GM12892 (cell line): Measurements from ENCODE around the gene LARGE1.

Experiments
- POLR2A ChIP-seq: IDR thresholded peaks from 2 replicates; pipeline ENCODE4 v1.6.1; 2011; ENCODE audit warnings: low read depth, low read length, control low read depth
- POLR2AphosphoS5 ChIP-seq: IDR thresholded peaks from 2 replicates; pipeline ENCODE4 v1.6.1; 2011; ENCODE audit warnings: low read depth, low read length, control low read depth
- TAF1 ChIP-seq: IDR thresholded peaks from 2 replicates; pipeline ENCODE4 v1.6.1; 2011; ENCODE audit warnings: low read depth, mild to moderate bottlenecking, control low read depth, low read length, borderline replicate concordance

DNA sequence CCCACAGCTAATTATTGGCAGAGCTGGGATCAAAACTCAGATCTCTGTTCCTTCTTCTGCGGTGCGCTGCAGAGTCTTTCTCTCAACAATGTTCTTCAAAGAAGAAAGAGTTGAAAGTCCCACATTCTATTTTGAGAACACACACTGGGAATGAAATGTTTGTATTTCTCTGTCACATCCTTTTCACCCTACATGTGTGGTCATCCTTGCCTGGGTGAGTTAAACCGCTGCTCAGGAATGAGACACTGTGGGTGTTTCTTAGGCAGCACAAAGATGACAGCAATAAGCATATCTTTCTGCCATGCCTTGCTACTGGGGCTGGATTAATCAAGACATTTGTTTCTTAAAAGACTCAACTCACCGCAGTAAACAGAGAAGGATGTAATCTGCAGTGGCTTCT is 222.6 kb downstream of the LARGE1 start:
- TF ChIP-seq TAF1 = no peak
- TF ChIP-seq POLR2A = no peak
- TF ChIP-seq POLR2AphosphoS5 = no peak
